NCI-H128 (cell line): ENCODE results near the gene NUDT2.
"Not testable (repeated sequence)": the region's sequence is repeated elsewhere in the genome, so short reads cannot be mapped to it uniquely, and the experiment has no call there.

Experiments
- DNase-seq: peaks from one replicate; lab custom pipeline; 2025; ENCODE audit not compliant: unreplicated experiment; lab: John Stamatoyannopoulos, UW

NUDT2 gene

DNA sequence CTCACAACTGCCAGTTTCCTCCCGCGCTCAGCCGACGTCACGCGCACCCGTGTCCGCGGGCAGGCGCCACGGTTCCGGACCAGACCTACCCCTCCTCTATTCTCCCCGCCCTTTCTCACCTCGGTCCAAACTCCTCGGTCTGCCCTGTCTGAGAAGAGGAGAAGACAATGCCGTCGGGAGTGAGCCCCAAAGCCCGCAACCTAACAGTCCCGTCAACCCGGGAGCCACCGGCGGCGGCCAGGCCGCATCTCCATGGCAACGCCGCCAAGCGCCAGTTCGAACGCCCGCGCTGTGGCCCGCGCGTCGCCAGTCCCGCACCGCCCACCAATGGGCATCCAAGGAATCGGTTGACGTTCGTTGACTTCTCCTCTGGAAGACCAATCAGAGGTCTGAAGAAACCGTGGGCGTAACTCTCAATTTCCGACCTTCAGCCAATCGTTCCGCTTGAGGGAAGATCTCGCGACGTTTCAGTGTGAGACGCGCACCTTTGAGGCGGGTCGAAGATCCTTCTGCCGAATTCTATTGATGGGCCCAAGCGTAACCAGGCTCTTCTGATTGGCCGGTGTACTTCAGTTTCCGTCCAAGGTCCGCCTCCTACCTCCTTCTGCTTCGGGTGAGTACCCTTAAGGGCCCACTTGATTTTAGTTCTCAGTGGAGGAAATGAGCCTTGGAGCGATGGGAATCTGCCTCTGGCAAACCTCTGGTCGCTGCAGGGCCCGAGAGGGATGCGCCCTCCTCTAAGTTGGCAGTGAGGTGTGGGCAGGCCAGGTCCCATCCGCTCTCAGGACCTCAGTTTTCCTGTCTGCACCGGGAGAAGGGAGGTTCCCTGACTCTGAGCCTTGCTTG is at the start of gene NUDT2, which contains the start of gene KIF24:
TSS of gene NUDT2 (plus strand) at position 583 of the 846 bp plus-strand sequence. CDS start 9,471 bp downstream, outside the sequence.
TSS of gene KIF24 (minus strand) at position 282 of the 846 bp plus-strand sequence. CDS start 17,922 bp downstream, outside the sequence.
- peak; percentile 100 for DNase-seq

DNA sequence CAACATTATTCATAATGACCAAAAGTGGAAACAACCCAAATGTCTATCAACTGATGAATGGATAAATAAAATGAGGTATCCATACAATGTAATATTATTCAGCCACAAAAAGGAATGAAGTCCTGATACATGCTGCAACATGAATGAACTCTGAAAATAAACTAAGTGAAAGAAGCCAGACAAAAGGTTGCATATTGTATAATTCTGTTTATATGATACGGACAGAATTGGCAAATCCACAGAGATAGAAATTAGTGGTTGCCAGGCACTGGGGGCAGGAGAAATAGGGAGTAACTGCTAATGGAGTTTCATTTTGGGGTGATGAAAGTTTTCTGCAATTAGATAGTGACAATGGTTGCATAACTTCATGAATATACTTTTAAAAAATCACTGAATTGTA is 47.3 kb upstream of the NUDT2 start:
- DNase-seq = no peak

DNA sequence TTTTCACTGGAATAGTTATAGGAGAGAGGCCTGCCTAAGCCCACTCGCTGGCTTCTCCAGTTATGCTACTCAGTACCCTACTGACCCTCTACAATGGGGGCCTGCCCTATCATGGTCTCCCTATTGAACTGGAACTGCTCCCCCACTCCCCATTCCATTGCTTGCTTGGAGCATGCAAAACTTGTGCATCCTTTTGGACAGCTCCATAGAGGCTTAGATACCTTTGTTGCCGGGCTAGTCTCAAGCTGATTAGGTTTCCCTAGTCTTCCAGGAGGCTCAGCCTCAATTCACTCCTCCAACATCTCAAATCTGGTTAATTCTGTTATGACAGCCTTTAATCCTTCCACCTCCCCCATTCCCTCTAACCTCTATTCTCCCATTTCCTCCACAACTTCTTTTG is 40.2 kb upstream of the NUDT2 start:
- DNase-seq = no peak

DNA sequence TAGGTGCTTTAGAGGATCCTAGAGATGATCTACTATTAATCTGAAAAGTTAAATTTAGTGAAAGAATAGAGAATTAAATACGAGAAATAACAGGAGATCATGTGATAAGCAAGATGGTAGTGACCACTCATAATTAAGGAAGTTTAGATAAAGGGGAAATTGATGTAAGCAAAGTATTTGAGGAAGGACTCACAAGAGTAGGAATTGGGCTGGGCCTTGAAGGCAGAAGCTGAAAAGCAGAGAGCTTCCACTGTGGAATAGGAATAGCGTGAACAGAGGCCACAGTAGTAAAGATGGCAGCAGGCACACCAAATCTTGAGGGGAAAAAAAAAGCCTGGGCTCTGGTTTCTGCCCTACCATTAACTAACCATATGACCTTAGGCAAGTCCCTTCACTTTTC is 38.3 kb upstream of the NUDT2 start:
- DNase-seq = no peak

DNA sequence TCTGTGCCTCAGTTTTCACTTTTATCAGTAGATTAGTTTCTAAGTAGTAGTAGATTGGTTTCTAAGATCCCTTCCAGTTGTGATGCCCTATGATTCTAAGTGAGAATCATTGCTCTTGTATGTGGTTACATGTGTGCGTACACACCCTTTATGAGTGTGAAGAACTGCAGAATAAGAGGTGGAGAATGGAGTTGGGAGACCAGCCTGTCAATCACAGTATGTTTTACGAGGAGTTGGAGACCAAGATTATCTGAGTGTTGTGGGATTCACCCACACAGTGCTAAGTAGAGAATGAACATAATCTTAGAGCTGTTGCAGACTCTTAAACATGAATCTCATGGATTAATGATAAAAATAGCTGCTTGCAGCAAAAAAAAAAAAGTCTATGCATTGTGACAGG is 37.9 kb upstream of the NUDT2 start:
- no peak for DNase-seq

DNA sequence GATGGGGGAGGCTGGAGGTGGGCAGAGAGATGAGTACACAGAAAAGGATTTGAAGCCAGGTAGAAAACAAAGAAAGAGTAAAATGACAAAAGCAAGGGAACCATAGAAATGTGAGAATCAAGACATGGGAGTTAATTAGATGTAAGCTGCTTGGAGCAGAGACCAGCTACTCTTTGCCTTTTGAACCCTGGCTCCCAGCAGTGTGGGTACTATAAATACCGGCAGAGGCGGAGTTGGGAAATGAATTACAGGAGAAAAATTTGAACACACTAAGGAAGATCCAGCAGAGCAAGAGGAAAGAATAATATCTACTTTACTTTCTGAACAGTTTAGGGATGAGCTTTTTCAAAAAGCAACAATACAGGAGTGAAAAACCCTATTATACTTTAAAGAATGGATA is 36.8 kb upstream of the NUDT2 start:
- no peak for DNase-seq

DNA sequence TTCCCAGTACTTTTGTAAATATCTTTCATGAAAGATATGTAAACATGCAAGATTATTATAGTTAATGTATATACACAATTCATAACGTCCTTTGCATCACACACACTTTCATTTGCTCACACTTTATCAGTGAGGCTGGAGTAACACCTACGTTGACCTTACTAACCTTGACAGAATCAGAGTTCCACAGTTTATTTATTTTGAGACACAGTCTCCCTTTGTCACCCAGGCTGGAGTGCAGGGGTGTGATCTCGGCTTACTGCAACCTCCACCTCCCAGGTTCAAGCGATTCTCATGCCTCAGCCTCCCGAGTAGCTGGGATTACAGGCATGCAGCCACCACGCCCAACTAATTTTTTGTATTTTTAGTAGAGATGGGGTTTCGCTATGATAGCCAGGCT is 28.3 kb upstream of the NUDT2 start:
- not testable (repeated sequence) for DNase-seq

DNA sequence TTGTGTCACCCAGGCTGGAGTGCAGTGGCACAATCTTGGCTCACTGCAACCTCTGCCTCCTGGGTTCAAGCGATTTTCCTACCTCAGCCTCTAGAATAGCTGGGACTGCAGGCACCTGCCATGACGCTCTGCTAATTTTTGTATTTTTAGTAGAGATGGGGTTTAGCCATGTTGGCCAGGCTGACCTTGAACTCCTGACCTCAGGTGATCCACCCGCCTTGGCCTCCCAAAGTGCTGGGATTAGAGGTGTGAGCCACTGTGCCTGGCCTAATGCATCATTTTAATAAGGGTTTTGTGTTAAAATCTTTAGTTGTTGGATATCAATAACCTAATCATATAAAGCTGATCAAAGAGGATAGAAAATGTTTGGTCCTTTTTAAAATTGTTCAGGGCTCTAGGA is 21.1 kb upstream of the NUDT2 start:
- DNase-seq = not testable (repeated sequence)

DNA sequence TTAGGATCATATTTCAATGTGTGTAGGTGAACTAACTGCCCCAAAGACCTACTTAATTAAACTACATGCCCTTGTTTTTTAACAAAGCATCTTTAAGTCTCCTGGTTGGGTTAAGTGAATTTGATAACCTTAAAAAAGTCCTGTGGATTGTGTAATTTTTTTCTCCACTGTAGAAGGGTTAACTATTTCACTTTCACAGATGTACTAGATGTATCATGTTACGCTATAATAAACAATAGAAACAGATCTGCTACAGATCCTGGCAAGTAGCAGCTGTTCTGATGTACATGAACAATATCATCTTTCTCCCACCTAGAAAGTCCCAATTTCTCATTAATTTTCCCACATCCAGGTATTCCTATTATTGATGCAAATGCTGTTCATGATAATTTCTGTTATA is 19.2 kb upstream of the NUDT2 start:
- peak; percentile 37 for DNase-seq

DNA sequence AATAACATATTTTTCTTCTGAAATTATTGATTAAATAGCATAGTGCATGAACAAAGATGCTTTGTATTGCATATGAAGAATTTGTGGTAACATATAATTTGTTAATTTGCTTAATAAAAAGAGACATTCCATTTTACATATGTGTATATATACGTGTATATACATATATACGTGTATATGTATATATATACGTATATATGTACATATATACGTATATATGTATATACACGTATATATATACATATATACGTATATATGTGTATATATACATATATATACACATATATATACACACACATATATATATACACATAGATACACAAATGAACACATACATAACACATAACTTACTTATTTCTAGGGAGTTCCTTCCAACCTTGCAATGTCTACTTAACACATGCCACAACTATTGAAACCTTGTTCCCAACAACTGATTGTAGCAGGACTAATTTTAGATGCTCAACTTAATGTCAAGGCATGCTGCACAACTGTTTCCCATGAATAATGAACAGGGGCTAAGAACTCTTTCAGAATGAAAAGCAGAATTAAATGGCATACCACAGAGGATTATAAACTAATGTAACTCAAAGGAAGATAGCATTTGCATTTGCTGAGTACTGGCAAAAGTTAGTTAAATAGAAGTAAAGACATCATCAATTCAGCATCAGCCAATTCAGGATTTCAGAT is 17.7 kb upstream of the NUDT2 start:
- DNase-seq = no peak

DNA sequence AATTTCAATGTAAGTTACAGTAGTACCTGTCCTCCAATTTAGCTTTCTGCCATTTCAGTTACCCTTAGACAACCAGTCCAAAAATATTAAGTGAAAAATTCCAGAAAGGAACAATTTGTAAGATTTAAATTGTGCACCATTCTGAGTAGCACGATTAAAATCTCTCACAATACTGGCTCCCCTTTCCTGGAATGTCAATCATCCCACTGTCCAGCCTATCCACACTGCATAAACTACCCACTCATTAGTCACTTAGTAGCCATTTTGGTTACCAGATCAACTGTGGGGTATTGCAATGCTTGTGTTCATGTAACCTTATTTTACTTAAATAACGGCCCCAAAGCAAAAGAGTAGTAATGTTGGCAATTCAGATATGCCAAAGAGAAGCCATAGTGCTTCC is 11.9 kb upstream of the NUDT2 start:
- DNase-seq = no peak

DNA sequence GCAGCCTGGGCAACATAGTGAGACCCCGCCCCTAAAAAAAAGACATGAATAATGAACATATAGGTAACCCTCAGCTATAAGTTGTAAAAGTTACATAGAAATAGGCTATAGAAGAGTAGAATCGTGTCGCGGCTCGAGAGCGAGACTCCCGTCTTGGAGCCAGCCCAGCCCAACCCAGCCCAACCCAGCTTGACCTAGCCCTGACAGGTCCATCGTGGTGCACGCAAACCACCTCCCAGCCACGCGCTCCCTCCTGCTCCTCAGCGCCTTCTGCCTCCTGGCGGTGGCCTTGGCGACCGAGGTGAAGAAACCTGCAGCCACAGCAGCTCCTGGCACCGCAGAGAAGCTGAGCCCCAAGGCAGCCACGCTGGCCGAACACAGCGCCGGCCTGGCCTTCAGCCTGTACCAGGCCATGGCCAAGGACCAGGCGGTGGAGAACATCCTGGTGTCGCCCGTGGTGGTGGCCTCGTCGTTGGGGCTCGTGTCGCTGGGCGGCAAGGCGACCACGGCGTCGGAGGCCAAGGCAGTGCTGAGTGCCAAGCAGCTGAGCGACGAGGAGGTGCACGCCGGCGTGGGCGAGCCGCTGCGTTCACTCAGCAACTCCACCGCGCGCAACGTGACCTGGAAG is 11.1 kb upstream of the NUDT2 start:
- no peak for DNase-seq

DNA sequence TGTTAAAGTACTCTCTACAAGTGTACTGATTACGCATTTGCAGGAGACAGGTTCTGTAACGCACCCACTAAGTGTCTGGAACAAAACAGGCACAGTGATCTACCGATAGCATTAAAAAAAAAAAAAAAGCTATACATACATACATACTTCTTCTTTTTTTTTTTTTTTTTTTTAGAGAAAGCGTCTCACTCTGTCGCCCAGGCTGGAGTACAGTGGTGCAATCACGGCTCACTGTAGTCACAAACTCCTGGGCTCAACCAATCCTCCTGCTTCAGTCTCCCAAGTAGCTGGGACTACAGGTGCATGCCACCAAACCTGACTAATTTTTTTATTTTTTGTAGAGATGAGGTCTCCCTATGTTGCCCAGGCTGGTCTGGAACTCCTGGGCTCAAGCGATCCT is 7.9 kb upstream of the NUDT2 start:
- DNase-seq = no peak

DNA sequence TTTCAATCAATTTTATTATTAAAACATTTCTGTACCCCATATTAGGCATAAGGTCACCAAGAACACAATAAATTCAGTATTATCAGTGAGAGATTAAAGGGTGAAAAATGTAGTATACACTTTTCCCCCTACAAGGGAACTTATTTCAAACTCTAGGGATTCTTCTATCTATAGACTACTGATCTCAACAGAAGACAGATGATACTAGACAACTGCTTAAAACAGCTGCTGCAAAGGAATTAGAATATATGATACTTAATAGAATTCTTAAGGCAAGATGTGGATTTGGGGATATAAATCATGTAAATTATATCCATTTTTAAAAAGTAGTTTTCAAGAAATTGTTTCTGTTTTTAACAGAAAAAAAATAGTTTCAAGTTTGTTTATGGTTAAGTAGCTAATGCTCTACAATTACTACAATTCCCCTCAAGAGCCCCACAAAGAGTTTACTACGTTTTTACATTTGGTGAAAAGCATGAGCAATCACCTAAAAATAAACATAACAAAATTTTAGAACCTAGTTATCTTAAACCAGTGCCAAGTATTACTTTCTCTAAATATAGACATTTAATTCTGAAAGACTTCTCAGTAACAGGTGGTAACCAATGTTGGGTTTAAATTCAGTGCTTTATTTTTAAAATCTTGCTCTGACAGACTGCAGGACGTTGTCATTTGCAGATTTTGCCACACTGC is 6.3 kb upstream of the NUDT2 start:
- no peak for DNase-seq

DNA sequence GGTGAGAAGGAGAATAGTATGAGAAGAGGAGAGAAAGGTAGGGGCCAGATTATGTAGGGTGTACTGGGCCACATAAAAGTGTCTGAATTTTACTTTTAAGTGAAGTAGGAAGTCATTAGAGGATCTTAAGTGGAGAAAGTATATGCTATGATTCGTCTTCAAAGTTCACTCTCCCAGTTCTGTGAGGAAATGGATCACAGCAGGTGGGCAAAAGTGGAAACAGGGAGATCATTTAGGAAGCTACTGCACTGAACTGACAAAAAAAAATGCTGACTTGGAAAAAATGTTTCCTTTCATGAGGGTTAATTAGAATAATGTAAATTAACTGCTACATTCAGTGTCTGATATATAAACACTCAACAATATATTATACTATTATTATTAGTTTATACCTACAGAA is 2.7 kb upstream of the NUDT2 start:
- no peak for DNase-seq

DNA sequence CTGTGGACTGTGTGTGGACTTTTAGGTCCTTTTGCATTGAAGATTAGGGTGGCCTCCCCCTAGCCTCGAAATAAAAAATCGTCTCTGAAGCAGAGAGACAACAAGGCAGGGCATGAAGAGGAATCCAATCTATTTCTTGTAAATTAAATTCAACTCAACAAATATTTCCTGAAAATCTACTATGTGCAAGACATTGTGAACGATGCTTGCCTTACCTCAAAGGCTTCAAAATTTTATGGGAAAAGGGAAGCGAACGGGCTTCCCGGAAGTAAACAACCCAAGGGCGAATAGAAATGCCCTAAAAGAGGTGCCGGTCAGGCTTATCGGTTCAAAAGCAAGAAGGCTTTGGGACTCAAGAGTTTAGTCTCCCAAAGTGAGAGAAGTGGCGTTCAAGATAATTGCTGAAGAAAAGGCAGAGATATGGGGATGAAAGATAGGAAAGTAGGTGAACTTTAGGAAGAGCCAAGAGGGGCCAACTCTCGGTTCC is 826 bp upstream of the NUDT2 start:
- DNase-seq = no peak

DNA sequence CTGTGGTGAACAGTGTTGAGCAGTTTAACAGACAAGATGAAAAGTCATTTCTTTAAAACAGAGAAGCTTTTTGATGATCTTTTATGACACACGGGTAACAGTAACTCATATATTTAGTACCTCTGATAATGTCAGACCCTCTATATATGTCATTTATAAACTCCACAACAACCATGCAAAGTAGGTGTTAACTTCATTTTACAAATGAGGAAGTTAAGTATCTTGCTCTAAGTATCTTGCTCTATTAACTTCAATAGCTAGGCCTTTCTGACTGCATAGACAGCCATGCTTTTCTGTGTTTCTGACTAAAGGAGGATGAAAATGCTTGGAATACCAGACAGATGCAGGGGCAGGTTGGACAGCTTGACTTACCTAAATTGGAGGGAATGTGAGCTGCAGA is 1.8 kb downstream of the NUDT2 start:
- DNase-seq = no peak

DNA sequence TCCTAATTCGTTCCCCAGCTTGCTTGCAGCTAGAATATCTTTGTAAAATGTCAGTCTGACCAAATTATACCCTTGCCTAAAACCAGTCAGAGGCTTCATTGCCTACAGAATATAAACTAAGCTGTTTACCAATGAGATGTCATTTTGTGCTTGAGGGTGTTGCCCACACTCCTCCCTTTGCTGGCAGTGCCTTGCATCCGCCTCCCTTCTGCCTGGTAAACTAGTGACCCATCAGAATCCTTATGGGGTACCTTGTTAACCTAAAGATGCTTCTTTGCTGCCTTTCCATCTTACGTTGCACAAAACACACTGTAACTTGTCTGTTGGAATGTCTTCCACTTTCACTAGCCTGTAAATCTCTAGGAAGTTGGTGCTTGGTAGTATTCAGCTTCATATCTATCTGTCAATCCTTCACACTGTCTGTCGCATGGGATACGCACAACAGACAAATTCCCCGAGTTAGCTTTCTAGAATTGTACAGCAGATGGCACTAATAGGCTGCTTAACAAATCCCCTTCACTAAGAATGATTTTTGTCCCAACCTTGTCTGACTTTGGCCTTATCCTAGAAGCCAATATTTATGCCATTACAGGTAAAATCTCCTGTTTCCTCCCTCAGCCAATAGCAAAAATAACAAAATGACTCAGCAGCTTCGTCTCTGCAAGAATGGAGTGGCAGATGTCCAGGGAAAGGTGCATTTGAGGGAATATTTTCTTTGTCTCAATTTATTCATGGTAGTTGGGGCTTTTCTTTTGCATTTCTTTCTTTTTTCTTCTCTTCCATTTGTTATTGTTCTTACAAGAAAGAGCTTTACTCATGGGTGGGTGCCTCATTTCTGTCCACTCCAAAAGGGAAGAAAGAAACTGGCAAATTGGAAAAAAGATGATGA is 3.0 kb downstream of the NUDT2 start:
- peak; percentile 12 for DNase-seq

DNA sequence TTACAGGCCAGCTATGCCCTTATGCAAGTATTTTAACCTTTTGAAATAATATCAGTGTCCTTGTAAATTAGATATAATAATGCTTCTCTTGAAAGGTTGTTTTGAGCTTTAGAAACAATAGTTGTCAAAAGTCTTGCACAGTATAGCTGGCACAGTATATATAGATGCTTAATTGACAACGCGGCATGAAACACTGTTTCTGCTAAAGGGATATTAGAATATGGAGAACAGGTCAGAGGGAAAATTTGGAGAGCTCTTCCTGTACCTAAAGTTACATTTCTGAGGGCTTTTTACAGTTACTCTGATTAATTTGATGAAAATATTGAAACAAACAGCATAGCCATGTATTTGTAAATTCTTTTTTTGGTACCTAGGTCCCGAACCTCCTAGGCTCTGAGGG is 4.5 kb downstream of the NUDT2 start:
- DNase-seq = no peak

DNA sequence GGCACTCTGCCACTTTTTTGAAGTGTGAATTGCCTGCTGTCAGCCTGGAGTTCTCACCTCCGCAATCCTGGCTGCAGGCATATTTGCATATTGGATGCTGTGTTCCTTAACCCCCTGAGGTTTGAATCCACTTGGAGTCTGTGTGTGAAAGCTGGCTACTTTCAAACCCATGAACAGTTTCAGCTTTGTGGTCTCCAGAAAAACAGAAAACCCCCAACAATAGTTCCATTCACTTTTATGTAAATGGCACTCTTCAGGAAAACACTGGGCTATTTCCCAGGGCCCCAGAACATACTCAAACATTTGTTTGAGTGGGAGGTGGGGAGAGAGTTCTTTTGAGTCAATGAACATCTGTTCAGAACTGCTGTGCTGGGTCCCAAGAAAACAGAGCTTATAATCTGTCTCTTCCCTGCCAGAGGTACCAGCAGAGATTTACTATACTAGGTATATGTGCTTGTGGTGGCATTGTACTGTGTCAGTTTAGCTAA is 5.0 kb downstream of the NUDT2 start:
- DNase-seq = no peak
